ENCODE results near the gene FHOD3.

FHOD3 gene

DNA sequence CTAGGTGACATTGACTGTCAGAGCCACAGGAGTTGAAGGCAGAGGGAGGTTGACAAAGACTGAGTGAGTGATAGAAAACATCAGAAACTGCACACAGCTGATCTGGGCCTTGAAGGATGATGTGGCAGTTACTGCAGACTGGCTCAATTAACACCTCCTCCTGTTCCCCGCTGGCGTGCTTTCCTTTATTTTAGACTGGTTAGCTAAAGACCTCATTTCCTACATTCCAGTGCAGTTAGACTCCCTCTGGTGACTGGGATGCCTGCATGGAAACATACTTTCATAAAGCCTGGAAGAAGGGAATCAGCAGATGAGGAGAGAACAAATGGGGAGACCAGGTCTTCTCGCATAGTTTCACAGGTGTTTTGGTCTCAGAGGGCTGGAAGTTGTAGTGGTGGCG lies 524.2 kb downstream of the FHOD3 start:
- H3K79me2 ChIP-seq (ENCODE audit: low read length) = peaks cover 11% of the 10 kb centered on the region; the same call in 1 of the 2 replicates
- no peak overlapping the region for H3K9ac ChIP-seq (ENCODE audit: low read length)
- H3K9me3 ChIP-seq (replicated peaks; ENCODE audit: insufficient read depth, low read length) = no peaks in the 10 kb centered on the region
- no peaks in the 10 kb centered on the region for H4K20me1 ChIP-seq (ENCODE audit: insufficient read depth, low read length)
- no peaks in the 10 kb centered on the region for H3K27me3 ChIP-seq (replicated peaks; ENCODE audit: insufficient read depth, low read length)
- H3K9me2 ChIP-seq (replicated peaks; ENCODE audit: insufficient read depth, low read length) = no peaks in the 10 kb centered on the region
- TF ChIP-seq EZH2phosphoT487 (IDR thresholded peaks at IDR 0.05; ENCODE audit: low read length) (no peak), EZH2 (optimal IDR thresholded peaks at IDR 0.05; ENCODE audit: low read depth, low read length) (no peak)
- TF ChIP-seq, protein P1, sequence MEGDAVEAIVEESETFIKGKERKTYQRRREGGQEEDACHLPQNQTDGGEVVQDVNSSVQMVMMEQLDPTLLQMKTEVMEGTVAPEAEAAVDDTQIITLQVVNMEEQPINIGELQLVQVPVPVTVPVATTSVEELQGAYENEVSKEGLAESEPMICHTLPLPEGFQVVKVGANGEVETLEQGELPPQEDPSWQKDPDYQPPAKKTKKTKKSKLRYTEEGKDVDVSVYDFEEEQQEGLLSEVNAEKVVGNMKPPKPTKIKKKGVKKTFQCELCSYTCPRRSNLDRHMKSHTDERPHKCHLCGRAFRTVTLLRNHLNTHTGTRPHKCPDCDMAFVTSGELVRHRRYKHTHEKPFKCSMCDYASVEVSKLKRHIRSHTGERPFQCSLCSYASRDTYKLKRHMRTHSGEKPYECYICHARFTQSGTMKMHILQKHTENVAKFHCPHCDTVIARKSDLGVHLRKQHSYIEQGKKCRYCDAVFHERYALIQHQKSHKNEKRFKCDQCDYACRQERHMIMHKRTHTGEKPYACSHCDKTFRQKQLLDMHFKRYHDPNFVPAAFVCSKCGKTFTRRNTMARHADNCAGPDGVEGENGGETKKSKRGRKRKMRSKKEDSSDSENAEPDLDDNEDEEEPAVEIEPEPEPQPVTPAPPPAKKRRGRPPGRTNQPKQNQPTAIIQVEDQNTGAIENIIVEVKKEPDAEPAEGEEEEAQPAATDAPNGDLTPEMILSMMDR (IDR thresholded peaks at IDR 0.05; ENCODE audit: low read length) = no peak
- no peak overlapping the region for H2AFZ ChIP-seq (ENCODE audit: low read length)
- no peak overlapping the region for H3K4me3 ChIP-seq (ENCODE audit: low read length)
- no peak for DNase-seq
- H3K27ac ChIP-seq (ENCODE audit: low read length) = no peak overlapping the region
- no peak overlapping the region for H3K4me2 ChIP-seq (ENCODE audit: low read depth, low read length)
- no peaks in the 10 kb centered on the region for H3K36me3 ChIP-seq (replicated peaks; ENCODE audit: insufficient read depth, low read length)
- peaks cover 8% of the 10 kb centered on the region for H3K4me1 ChIP-seq (ENCODE audit: low read length)
- no peaks in the 10 kb centered on the region for H3F3A ChIP-seq (ENCODE audit: insufficient read depth, low read length)

DNA sequence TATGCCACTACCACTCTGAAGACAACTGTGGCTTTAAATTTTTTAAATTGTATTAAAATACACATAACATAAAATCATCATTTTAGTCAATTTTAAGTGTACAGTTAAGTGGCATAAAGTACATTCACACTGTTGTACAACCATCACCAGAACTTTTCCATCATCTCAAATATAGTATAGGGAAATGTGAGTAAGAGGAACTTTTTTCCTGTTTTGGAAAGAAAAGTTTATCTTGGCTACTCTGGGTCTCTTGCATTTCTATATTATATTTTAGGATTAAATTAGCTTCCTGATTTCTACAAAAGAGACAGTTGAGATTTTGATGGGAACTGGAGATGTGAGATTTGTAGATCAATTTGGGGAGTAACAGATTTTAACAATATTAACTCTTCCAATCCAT lies 528.0 kb downstream of the FHOD3 start:
- H3K9me3 ChIP-seq (replicated peaks; ENCODE audit: insufficient read depth, low read length) = no peaks in the 10 kb centered on the region
- no peak for DNase-seq
- peaks cover 31% of the 10 kb centered on the region for H3K79me2 ChIP-seq (ENCODE audit: low read length)
- H4K20me1 ChIP-seq (ENCODE audit: insufficient read depth, low read length) = no peaks in the 10 kb centered on the region
- H3K9me2 ChIP-seq (replicated peaks; ENCODE audit: insufficient read depth, low read length) = no peaks in the 10 kb centered on the region
- no peak overlapping the region for H3K4me3 ChIP-seq (ENCODE audit: low read length)
- H3K4me2 ChIP-seq (ENCODE audit: low read depth, low read length) = no peak overlapping the region
- no peak overlapping the region for H3K27ac ChIP-seq (ENCODE audit: low read length)
- no peaks in the 10 kb centered on the region for H3F3A ChIP-seq (ENCODE audit: insufficient read depth, low read length)
- H3K27me3 ChIP-seq (replicated peaks; ENCODE audit: insufficient read depth, low read length) = no peaks in the 10 kb centered on the region
- H2AFZ ChIP-seq (ENCODE audit: low read length) = no peak overlapping the region
- H3K9ac ChIP-seq (ENCODE audit: low read length) = no peak overlapping the region
- H3K36me3 ChIP-seq (replicated peaks; ENCODE audit: insufficient read depth, low read length) = no peaks in the 10 kb centered on the region
- no peak for TF ChIP-seq EZH2phosphoT487 (IDR thresholded peaks at IDR 0.05; ENCODE audit: low read length)
- TF ChIP-seq, protein P1 (IDR thresholded peaks at IDR 0.05; ENCODE audit: low read length) = no peak
- no peak for TF ChIP-seq EZH2 (optimal IDR thresholded peaks at IDR 0.05; ENCODE audit: low read depth, low read length)
- H3K4me1 ChIP-seq (ENCODE audit: low read length) = peaks cover 18% of the 10 kb centered on the region

DNA sequence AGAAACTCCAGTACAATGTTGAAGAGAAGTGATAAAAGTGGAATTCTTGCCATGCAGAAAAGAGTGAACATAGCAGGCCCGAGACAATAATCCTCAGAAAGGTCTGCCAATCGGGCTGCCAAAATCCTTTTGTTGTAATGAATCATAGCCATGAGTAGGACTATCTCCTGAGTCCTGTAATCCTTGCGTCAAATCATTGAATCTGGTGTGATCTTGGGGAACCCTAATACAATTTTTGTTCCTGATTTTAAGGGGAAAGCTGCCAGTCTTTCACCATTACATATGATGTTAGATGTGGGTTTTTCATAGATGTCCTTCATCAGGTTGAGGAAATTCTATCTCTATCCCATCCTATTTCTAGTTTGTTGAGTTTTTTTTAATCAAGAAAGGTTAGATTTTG lies 529.0 kb downstream of the FHOD3 start:
- Histone ChIP-seq H4K20me1 (ENCODE audit: insufficient read depth, low read length) (no peaks in the 10 kb centered on the region), H3K9me3 (replicated peaks; ENCODE audit: insufficient read depth, low read length) (no peaks in the 10 kb centered on the region), H3K36me3 (replicated peaks; ENCODE audit: insufficient read depth, low read length) (no peaks in the 10 kb centered on the region), H3K9me2 (replicated peaks; ENCODE audit: insufficient read depth, low read length) (no peaks in the 10 kb centered on the region), H3F3A (ENCODE audit: insufficient read depth, low read length) (no peaks in the 10 kb centered on the region), H3K27ac (ENCODE audit: low read length) (no peak overlapping the region), H2AFZ (ENCODE audit: low read length) (no peak overlapping the region), H3K9ac (ENCODE audit: low read length) (no peak overlapping the region), H3K4me2 (ENCODE audit: low read depth, low read length) (no peak overlapping the region), H3K4me3 (ENCODE audit: low read length) (no peak overlapping the region), H3K4me1 (ENCODE audit: low read length) (peaks cover 22% of the 10 kb centered on the region), H3K79me2 (ENCODE audit: low read length) (peaks cover 36% of the 10 kb centered on the region), H3K27me3 (replicated peaks; ENCODE audit: insufficient read depth, low read length) (no peaks in the 10 kb centered on the region)
- DNase-seq = no peak
- TF ChIP-seq, protein P1 (IDR thresholded peaks at IDR 0.05; ENCODE audit: low read length) = no peak
- no peak for TF ChIP-seq EZH2phosphoT487 (IDR thresholded peaks at IDR 0.05; ENCODE audit: low read length)
- TF ChIP-seq EZH2 (optimal IDR thresholded peaks at IDR 0.05; ENCODE audit: low read depth, low read length) = no peak

All from MM.1S (cell line).